Stimulated activated CD8-positive, alpha-beta memory T cell treated with anti-CD3 and anti-CD28 coated beads, Interleukin-7, amount 100 ng/mL, for 48 hours (primary cell): Measurements from ENCODE around the gene SUFU.

ENCODE experiments used
- DNase-seq, 2 donors: peaks; one replicate each; pipeline ENCODE4 v3.0.0-alpha.2; 2020; ENCODE audit warnings: low read depth in 1 of 2; ENCODE audit errors: extremely low read depth in 1 of 2

SUFU gene

GRCh38 chr10:102668326-102669107 lies 164.7 kb downstream of the SUFU start:
- DNase-seq = no peak

- DNase-seq = no peak
Observed at GRCh38 chr10:102669206-102670064, 165.7 kb downstream of the SUFU start.

- no peak for DNase-seq
Observed at GRCh38 chr10:102670065-102670670, 166.4 kb downstream of the SUFU start.

GRCh38 chr10:102670871-102671434 lies 167.2 kb downstream of the SUFU start:
- no peak for DNase-seq

GRCh38 chr10:102673236-102673818 lies 169.6 kb downstream of the SUFU start:
- no peak for DNase-seq

- peak in 1 of 2 donors; percentile 59 for DNase-seq
Observed at GRCh38 chr10:102673819-102674511, 170.2 kb downstream of the SUFU start.

- DNase-seq = no peak
Observed at GRCh38 chr10:102674566-102674965, 170.8 kb downstream of the SUFU start.

- DNase-seq = no peak
Observed at GRCh38 chr10:102675011-102675665, 171.4 kb downstream of the SUFU start.

GRCh38 chr10:102675666-102676533 lies 172.1 kb downstream of the SUFU start:
- DNase-seq = no peak

GRCh38 chr10:102676534-102677315 lies 173.0 kb downstream of the SUFU start:
- DNase-seq = no peak

- no peak for DNase-seq
Observed at GRCh38 chr10:102677331-102678067, 173.7 kb downstream of the SUFU start.

GRCh38 chr10:102678068-102678400 lies 174.3 kb downstream of the SUFU start:
- DNase-seq = no peak

- no peak for DNase-seq
Observed at GRCh38 chr10:102678842-102679289, 175.1 kb downstream of the SUFU start.

GRCh38 chr10:102679596-102679995 lies 175.8 kb downstream of the SUFU start:
- DNase-seq = no peak

- no peak for DNase-seq
Observed at GRCh38 chr10:102681696-102682095, 177.9 kb downstream of the SUFU start.

- no peak for DNase-seq
Observed at GRCh38 chr10:102682416-102682815, 178.6 kb downstream of the SUFU start.

GRCh38 chr10:102682981-102683380 lies 179.2 kb downstream of the SUFU start:
- no peak for DNase-seq
